WTC11 (cell line): ENCODE measurements around the gene PIK3CG. TPM values are rescaled to one million over a fixed set of nuclear protein-coding genes. Genes with fewer than 3 reads are reported as not detected.

ENCODE experiments used
- ATAC-seq: fragments of 200-7000 bp; cut with Tn5 transposase; 2 replicates; pipeline ENCODE4 v1.10.0; 2021; ENCODE audit warnings: mild to moderate bottlenecking, moderate library complexity
- CTCF ChIA-PET: fragments of 300-600 bp; sonication (Branson Sonifier 250); formaldehyde crosslinking; loops from one replicate; lab custom pipeline; 2021; ENCODE audit warnings: antibody characterized with exemption; lab: Charles Lee
- POLR2A ChIA-PET: fragments of 350-600 bp; sonication (Branson Sonifier 250); formaldehyde crosslinking; loops from one replicate; lab custom pipeline; 2021; ENCODE audit warnings: antibody characterized with exemption; lab: Charles Lee
- DNase-seq: peaks from one replicate; pipeline ENCODE4 v3.0.0; 2021; ENCODE audit warnings: low spot score
- H3K27ac Mint-ChIP-seq: 2 replicates; pipeline ENCODE4 v1.8.0; 2021; ENCODE audit warnings: mixed read lengths
- H3K27me3 Mint-ChIP-seq: 2 replicates; pipeline ENCODE4 v1.8.0; 2021; ENCODE audit warnings: low read depth, mild to moderate bottlenecking, moderate library complexity, mixed read lengths
- H3K36me3 Mint-ChIP-seq: 2 replicates; pipeline ENCODE4 v1.8.0; 2021; ENCODE audit warnings: mixed read lengths
- H3K4me1 Mint-ChIP-seq: 2 replicates; pipeline ENCODE4 v1.8.0; 2022; ENCODE audit warnings: mixed read lengths
- H3K4me3 Mint-ChIP-seq: 2 replicates; pipeline ENCODE4 v1.8.0; 2021; ENCODE audit warnings: mild to moderate bottlenecking, moderate library complexity, mixed read lengths
- H3K9me3 Mint-ChIP-seq: 2 replicates; pipeline ENCODE4 v1.8.0; 2021; ENCODE audit warnings: mixed read lengths
- AR ChIP-seq: fragments of 250-450 bp; sonication (Bioruptor Pico); IDR thresholded peaks from 2 replicates; pipeline ENCODE4 v1.9.0; 2021; ENCODE audit warnings: mild to moderate bottlenecking
- ATF1 ChIP-seq: sonication (generic); formaldehyde crosslinking; IDR thresholded peaks from 2 replicates; pipeline ENCODE4 v1.8.1; 2023; ENCODE audit warnings: mild to moderate bottlenecking, moderate library complexity, missing genetic modification reagents
- ATF3 ChIP-seq: sonication (generic); formaldehyde crosslinking; conservative IDR thresholded peaks from 2 replicates; pipeline ENCODE4 v1.8.1; 2022; ENCODE audit warnings: mild to moderate bottlenecking, missing genetic modification reagents
- ERG ChIP-seq: fragments of 250-450 bp; sonication (Bioruptor Pico); IDR thresholded peaks from 2 replicates; pipeline ENCODE4 v1.8.0; 2021; ENCODE audit warnings: mild to moderate bottlenecking
- GTF2I ChIP-seq: fragments of 250-450 bp; sonication (Bioruptor Pico); conservative IDR thresholded peaks from 2 replicates; pipeline ENCODE4 v1.4.0; 2021; ENCODE audit warnings: mild to moderate bottlenecking
- JAZF1 ChIP-seq: fragments of 250-450 bp; sonication (Bioruptor Pico); IDR thresholded peaks from 2 replicates; pipeline ENCODE4 v1.9.0; 2021; ENCODE audit warnings: moderate library complexity, mild to moderate bottlenecking, inconsistent platforms
- JUN ChIP-seq: sonication (generic); formaldehyde crosslinking; IDR thresholded peaks from 2 replicates; pipeline ENCODE4 v1.8.0; 2023; ENCODE audit warnings: mild to moderate bottlenecking, missing genetic modification reagents
- MLX ChIP-seq: sonication (generic); formaldehyde crosslinking; IDR thresholded peaks from 2 replicates; pipeline ENCODE4 v1.8.1; 2023; ENCODE audit warnings: mild to moderate bottlenecking, missing genetic modification reagents, moderate library complexity
- MXD4 ChIP-seq: fragments of 250-450 bp; sonication (Bioruptor Pico); IDR thresholded peaks from 2 replicates; pipeline ENCODE4 v1.8.0; 2021; ENCODE audit warnings: mild to moderate bottlenecking, moderate library complexity, borderline replicate concordance
- MYBL2 ChIP-seq: sonication (generic); formaldehyde crosslinking; IDR thresholded peaks from 2 replicates; pipeline ENCODE4 v1.8.1; 2023; ENCODE audit warnings: mild to moderate bottlenecking, moderate library complexity, missing genetic modification reagents
- NR1H2 ChIP-seq: sonication (generic); formaldehyde crosslinking; IDR thresholded peaks from 2 replicates; pipeline ENCODE4 v1.9.0; 2021; ENCODE audit warnings: mild to moderate bottlenecking, moderate library complexity, missing genetic modification reagents
- NR2C2 ChIP-seq: sonication (generic); formaldehyde crosslinking; IDR thresholded peaks from 2 replicates; pipeline ENCODE4 v1.8.0; 2022; ENCODE audit warnings: mild to moderate bottlenecking, missing genetic modification reagents
- PRDM15 ChIP-seq: sonication (generic); formaldehyde crosslinking; IDR thresholded peaks from 2 replicates; pipeline ENCODE4 v1.8.0; 2022; ENCODE audit warnings: missing genetic modification reagents
- SMAD3 ChIP-seq: sonication (generic); formaldehyde crosslinking; IDR thresholded peaks from 2 replicates; pipeline ENCODE4 v1.8.0; 2022; ENCODE audit warnings: missing genetic modification reagents, mild to moderate bottlenecking, borderline replicate concordance
- SOX15 ChIP-seq: fragments of 250-450 bp; sonication (Bioruptor Pico); IDR thresholded peaks from 2 replicates; pipeline ENCODE4 v1.9.0; 2021; ENCODE audit warnings: mild to moderate bottlenecking
- STAT6 ChIP-seq: sonication (generic); formaldehyde crosslinking; conservative IDR thresholded peaks from 2 replicates; pipeline ENCODE4 v1.8.1; 2023; ENCODE audit warnings: mild to moderate bottlenecking, low read depth, missing genetic modification reagents, moderate library complexity
- ZBTB43 ChIP-seq: sonication (generic); formaldehyde crosslinking; IDR thresholded peaks from 2 replicates; pipeline ENCODE4 v1.8.1; 2023; ENCODE audit warnings: mild to moderate bottlenecking, missing genetic modification reagents
- ZNF121 ChIP-seq: sonication (generic); formaldehyde crosslinking; IDR thresholded peaks from 2 replicates; pipeline ENCODE4 v1.8.0; 2023; ENCODE audit warnings: missing genetic modification reagents
- ZNF219 ChIP-seq: sonication (generic); formaldehyde crosslinking; IDR thresholded peaks from 2 replicates; pipeline ENCODE4 v1.8.0; 2023; ENCODE audit warnings: missing genetic modification reagents, mild to moderate bottlenecking, borderline replicate concordance
- ZNF232 ChIP-seq: sonication (generic); formaldehyde crosslinking; IDR thresholded peaks from 2 replicates; pipeline ENCODE4 v1.8.0; 2022; ENCODE audit warnings: mild to moderate bottlenecking, missing genetic modification reagents
- ZNF416 ChIP-seq: fragments of 250-450 bp; sonication (Bioruptor Pico); IDR thresholded peaks from 2 replicates; pipeline ENCODE4 v1.9.0; 2021; ENCODE audit warnings: mild to moderate bottlenecking, inconsistent platforms
- total RNA-seq: library from RNA; stranded (reverse); gene quantifications from 3 replicates; pipeline ENCODE4 v1.2.3, GENCODE V29; 2021

PIK3CG gene
- total RNA-seq, 1 experiment from 2014 or later, result 0.07 TPM

GRCh38 chr7:106878748-106879439 lies 13.8 kb downstream of the PIK3CG start (continued):
- no peak for TF ChIP-seq NR1H2 (CRISPR knock-in tag)
- no peak for TF ChIP-seq NR2C2 (CRISPR knock-in tag)
- TF ChIP-seq ERG (CRISPR knock-in tag), result no peak
- no peak for TF ChIP-seq MLX (CRISPR knock-in tag)
- no peak for TF ChIP-seq SMAD3 (CRISPR knock-in tag)
- TF ChIP-seq, all 79 proteins: peak for 0

- CTCF ChIA-PET, result no interaction called here
- DNase-seq (no peak), ATAC-seq (no peak)
- POLR2A ChIA-PET, result no interaction called here
- Mint-ChIP-seq H3K36me3 (peaks cover 9% of the 10 kb centered on the region), H3K4me1 (peaks cover 6% of the 10 kb centered on the region; the same call in 1 of the 2 replicates), H3K27ac (no peak overlapping the region), H3K4me3 (no peak overlapping the region), H3K9me3 (peaks cover 16% of the 10 kb centered on the region), H3K27me3 (peaks cover 3% of the 10 kb centered on the region; the same call in 1 of the 2 replicates)
- TF ChIP-seq ATF1 (no peak), ZNF121 (CRISPR knock-in tag) (no peak), MXD4 (CRISPR knock-in tag) (no peak), MYBL2 (CRISPR knock-in tag) (no peak), STAT6 (no peak), ZNF219 (CRISPR knock-in tag) (no peak), AR (CRISPR knock-in tag) (no peak), ZNF416 (CRISPR knock-in tag) (no peak), JAZF1 (no peak), JUN (no peak), ZBTB43 (CRISPR knock-in tag) (no peak), SOX15 (CRISPR knock-in tag) (no peak), ZNF232 (CRISPR knock-in tag) (no peak), PRDM15 (CRISPR knock-in tag) (no peak), GTF2I (no peak), ATF3 (CRISPR knock-in tag) (no peak), ERG (CRISPR knock-in tag) (no peak), MLX (CRISPR knock-in tag) (no peak)
Observed at GRCh38 chr7:106881984-106882383, 16.9 kb downstream of the PIK3CG start.
